ENCODE data around the gene SLC38A2.

- TF ChIP-seq CTCF (IDR thresholded peaks at IDR 0.05) = no peak
- TF ChIP-seq POLR2A (IDR thresholded peaks at IDR 0.05) = no peak
Observed at GRCh38 chr12:46368684-46369083, 3.9 kb downstream of the SLC38A2 start.

Data from tibial nerve (tissue), 3 donors.